ENCODE results near the gene CDH4.

The CDH4 gene

GRCh38 chr20:61631751-61632150 is 379.7 kb downstream of the CDH4 start:
- no peak for DNase-seq (ENCODE audit: low spot score)

GRCh38 chr20:61633004-61633403 is 380.9 kb downstream of the CDH4 start:
- no peak for DNase-seq (ENCODE audit: low spot score)

- no peak for DNase-seq (ENCODE audit: low spot score)
Observed at GRCh38 chr20:61634376-61635145, 382.5 kb downstream of the CDH4 start.

- DNase-seq (ENCODE audit: low spot score) = no peak
Observed at GRCh38 chr20:61635721-61636455, 383.8 kb downstream of the CDH4 start.

GRCh38 chr20:61636531-61637116 is 384.6 kb downstream of the CDH4 start:
- no peak for DNase-seq (ENCODE audit: low spot score)

GRCh38 chr20:61638802-61639585 is 386.9 kb downstream of the CDH4 start:
- no peak for DNase-seq (ENCODE audit: low spot score)

- DNase-seq (ENCODE audit: low spot score) = no peak
Observed at GRCh38 chr20:61640131-61640870, 388.2 kb downstream of the CDH4 start.

GRCh38 chr20:61640871-61641245 is 388.8 kb downstream of the CDH4 start:
- DNase-seq (ENCODE audit: low spot score) = no peak

GRCh38 chr20:61643656-61644377 is 391.8 kb downstream of the CDH4 start:
- no peak for DNase-seq (ENCODE audit: low spot score)

- no peak for DNase-seq (ENCODE audit: low spot score)
Observed at GRCh38 chr20:61644378-61645076, 392.5 kb downstream of the CDH4 start.

- no peak for DNase-seq (ENCODE audit: low spot score)
Observed at GRCh38 chr20:61645732-61646131, 393.7 kb downstream of the CDH4 start.

GRCh38 chr20:61646453-61646852 is 394.4 kb downstream of the CDH4 start:
- DNase-seq (ENCODE audit: low spot score) = no peak

GRCh38 chr20:61646986-61647385 is 394.9 kb downstream of the CDH4 start:
- no peak for DNase-seq (ENCODE audit: low spot score)

- no peak for DNase-seq (ENCODE audit: low spot score)
Observed at GRCh38 chr20:61647702-61648101, 395.6 kb downstream of the CDH4 start.

- DNase-seq (ENCODE audit: low spot score) = no peak
Observed at GRCh38 chr20:61649105-61649859, 397.2 kb downstream of the CDH4 start.

- DNase-seq (ENCODE audit: low spot score) = no peak
Observed at GRCh38 chr20:61649860-61650162, 397.8 kb downstream of the CDH4 start.

GRCh38 chr20:61650912-61651733 is 399.1 kb downstream of the CDH4 start:
- DNase-seq (ENCODE audit: low spot score) = no peak

- DNase-seq (ENCODE audit: low spot score) = no peak
Observed at GRCh38 chr20:61652146-61652545, 400.1 kb downstream of the CDH4 start.

- DNase-seq (ENCODE audit: low spot score) = no peak
Observed at GRCh38 chr20:61654726-61655125, 402.7 kb downstream of the CDH4 start.
